ENCODE measurements around the gene HSPA1B. TPM values are rescaled to one million over a fixed set of nuclear protein-coding genes. Genes with fewer than 3 reads are reported as not detected.
A peak's percentile ranks its signal among the peaks of the same experiment; 100 is the strongest.

The HSPA1B gene
- total RNA-seq, 2 experiments from 2014 or later = 60.9 to 177 TPM

- no peak for TF ChIP-seq EZH2phosphoT487 (IDR thresholded peaks at IDR 0.05; ENCODE audit: borderline replicate concordance, low read depth, low read length)
- TF ChIP-seq, protein P1, sequence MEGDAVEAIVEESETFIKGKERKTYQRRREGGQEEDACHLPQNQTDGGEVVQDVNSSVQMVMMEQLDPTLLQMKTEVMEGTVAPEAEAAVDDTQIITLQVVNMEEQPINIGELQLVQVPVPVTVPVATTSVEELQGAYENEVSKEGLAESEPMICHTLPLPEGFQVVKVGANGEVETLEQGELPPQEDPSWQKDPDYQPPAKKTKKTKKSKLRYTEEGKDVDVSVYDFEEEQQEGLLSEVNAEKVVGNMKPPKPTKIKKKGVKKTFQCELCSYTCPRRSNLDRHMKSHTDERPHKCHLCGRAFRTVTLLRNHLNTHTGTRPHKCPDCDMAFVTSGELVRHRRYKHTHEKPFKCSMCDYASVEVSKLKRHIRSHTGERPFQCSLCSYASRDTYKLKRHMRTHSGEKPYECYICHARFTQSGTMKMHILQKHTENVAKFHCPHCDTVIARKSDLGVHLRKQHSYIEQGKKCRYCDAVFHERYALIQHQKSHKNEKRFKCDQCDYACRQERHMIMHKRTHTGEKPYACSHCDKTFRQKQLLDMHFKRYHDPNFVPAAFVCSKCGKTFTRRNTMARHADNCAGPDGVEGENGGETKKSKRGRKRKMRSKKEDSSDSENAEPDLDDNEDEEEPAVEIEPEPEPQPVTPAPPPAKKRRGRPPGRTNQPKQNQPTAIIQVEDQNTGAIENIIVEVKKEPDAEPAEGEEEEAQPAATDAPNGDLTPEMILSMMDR (conservative IDR thresholded peaks at IDR 0.05; ENCODE audit: low read length) = no peak
- peak overlapping the region; percentile 47 for H3K27ac ChIP-seq (ENCODE audit: low read depth, low read length, poor library complexity, severe bottlenecking)
- DNase-seq (ENCODE audit: low spot score) = no peak
- H3K36me3 ChIP-seq (ENCODE audit: insufficient read depth, low read length) = peaks cover 51% of the 10 kb centered on the region
- H3K4me2 ChIP-seq (ENCODE audit: low read length) = peak overlapping the region; percentile 90
- intact Hi-C loops (cut with micrococcal nuclease; ENCODE audit: unreplicated experiment) = loop anchor here (1.0 to 10.0 kb wide), 3 partner anchors 68 to 250 kb away; partner anchors contain the start of genes ATP6V1G2, DDX39B, NEU1 and NFKBIL1
- no peaks in the 10 kb centered on the region for H3K9me2 ChIP-seq (ENCODE audit: insufficient read depth, low read length)
- no peaks in the 10 kb centered on the region for H3K9me3 ChIP-seq (ENCODE audit: low read length)
- peaks cover 56% of the 10 kb centered on the region for H3K4me1 ChIP-seq (ENCODE audit: insufficient read depth, low read length, poor library complexity, severe bottlenecking)
- peak overlapping the region; percentile 20; the same call in 1 of the 2 replicates for H2AFZ ChIP-seq (ENCODE audit: low read length)
- TSS peak; percentile 72 for BruUV-seq (replicated peaks)
- H3K4me3 ChIP-seq (ENCODE audit: low read depth, low read length, poor library complexity, severe bottlenecking) = peak overlapping the region; percentile 90
- H4K20me1 ChIP-seq (ENCODE audit: insufficient read depth, low read length) = no peaks in the 10 kb centered on the region
- peaks cover 32% of the 10 kb centered on the region for H3K79me2 ChIP-seq (ENCODE audit: insufficient read depth, low read depth, low read length)
- CTCF ChIA-PET (ENCODE audit: unreplicated experiment) = no interaction called here
- POLR2A ChIA-PET = interaction anchor here (0.6 kb wide), 2 partner anchors 35 to 53 kb away, joined by 3 to 6 read pairs; no protein-coding TSS in a partner anchor
Measured at GRCh38 chr6:31794866-31795615, 32.5 kb upstream of the HSPA1B start.

DNA sequence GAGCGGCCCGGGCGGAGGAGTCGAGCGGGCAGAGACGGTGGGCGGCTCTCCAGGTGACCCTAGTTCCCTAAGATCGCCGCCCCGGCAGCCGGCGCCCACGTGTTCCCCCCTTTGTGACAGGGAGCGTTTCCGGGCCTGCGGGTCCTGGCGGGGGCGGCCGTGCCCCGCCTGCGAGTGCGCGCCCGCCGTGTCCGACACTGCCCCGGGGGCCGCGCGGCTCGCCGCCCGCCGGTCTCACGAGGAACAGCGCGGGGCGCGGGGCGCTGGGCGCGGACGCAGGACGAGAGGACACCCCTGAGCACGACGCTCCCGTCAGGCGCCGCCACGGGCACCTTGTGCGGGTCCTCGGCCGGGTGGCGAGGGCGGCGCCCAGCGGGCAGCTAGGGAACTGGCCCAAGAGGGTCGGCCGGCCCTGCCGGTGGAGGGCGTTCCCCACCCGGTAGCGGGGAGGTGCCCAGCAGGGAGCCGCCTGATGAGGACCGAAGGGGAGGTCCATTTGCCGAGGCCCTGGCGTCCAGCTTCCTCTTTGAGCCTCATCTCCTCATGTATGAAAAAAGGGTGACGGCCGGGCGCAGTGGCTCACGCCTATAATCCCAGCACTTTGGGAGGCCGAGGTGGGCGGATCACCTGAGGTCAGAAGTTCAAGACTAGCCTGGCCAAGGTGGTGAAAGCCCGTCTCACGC lies 31.8 kb upstream of the HSPA1B start, which contains the start of gene VARS1:
Gene VARS1, minus strand, starts transcription at position 137 of the 683 bp plus-strand sequence. CDS start 535 bp downstream, outside the sequence.
- Histone ChIP-seq H3K79me2 (ENCODE audit: insufficient read depth, low read depth, low read length) (peaks cover 28% of the 10 kb centered on the region), H2AFZ (ENCODE audit: low read length) (peak within 1 kb of the TSS; percentile 50; the same call in 1 of the 2 replicates), H3K27ac (ENCODE audit: low read depth, low read length, poor library complexity, severe bottlenecking) (peak within 1 kb of the TSS; percentile 71), H3K4me2 (ENCODE audit: low read length) (peak within 1 kb of the TSS; percentile 90), H3K4me3 (ENCODE audit: low read depth, low read length, poor library complexity, severe bottlenecking) (peak within 1 kb of the TSS; percentile 90), H3K36me3 (ENCODE audit: insufficient read depth, low read length) (peaks cover 44% of the 10 kb centered on the region), H3K9me2 (ENCODE audit: insufficient read depth, low read length) (no peaks in the 10 kb centered on the region), H4K20me1 (ENCODE audit: insufficient read depth, low read length) (no peaks in the 10 kb centered on the region), H3K4me1 (ENCODE audit: insufficient read depth, low read length, poor library complexity, severe bottlenecking) (peaks cover 49% of the 10 kb centered on the region), H3K9me3 (ENCODE audit: low read length) (no peaks in the 10 kb centered on the region)
- DNase-seq (ENCODE audit: low spot score) = peak; percentile 92
- CTCF ChIA-PET (ENCODE audit: unreplicated experiment) = interaction anchor here (0.9 to 1.2 kb wide), 2 partner anchors 11 to 56 kb away, joined by 3 read pairs; partner anchors contain the start of genes LSM2 and MSH5
- no TSS peak for BruUV-seq (replicated peaks)
- TF ChIP-seq, protein P1 (conservative IDR thresholded peaks at IDR 0.05; ENCODE audit: low read length) = peak; percentile 74
- no peak for TF ChIP-seq EZH2phosphoT487 (IDR thresholded peaks at IDR 0.05; ENCODE audit: borderline replicate concordance, low read depth, low read length)
- POLR2A ChIA-PET = interaction anchor here (0.5 to 1.0 kb wide), 4 partner anchors 9 to 32 kb away, joined by 3 read pairs; partner anchors contain the start of gene HSPA1B
- intact Hi-C loops (cut with micrococcal nuclease; ENCODE audit: unreplicated experiment) = loop anchor here (1.0 to 10.0 kb wide), 5 partner anchors 31 to 251 kb away; partner anchors contain the start of genes ATP6V1G2, DDX39B, HSPA1B and NEU1

Measured in OCI-LY7 (cell line).